Measurements from ENCODE around the gene RPS27A. TPM values are rescaled to one million over a fixed set of nuclear protein-coding genes. Genes with fewer than 3 reads are reported as not detected.

RPS27A gene
- total and polyA plus RNA-seq, 2 donors (not counting 3 experiments of a cell fraction or from before 2014, with no cell fraction given), result 926 to 1,136 TPM

DNA sequence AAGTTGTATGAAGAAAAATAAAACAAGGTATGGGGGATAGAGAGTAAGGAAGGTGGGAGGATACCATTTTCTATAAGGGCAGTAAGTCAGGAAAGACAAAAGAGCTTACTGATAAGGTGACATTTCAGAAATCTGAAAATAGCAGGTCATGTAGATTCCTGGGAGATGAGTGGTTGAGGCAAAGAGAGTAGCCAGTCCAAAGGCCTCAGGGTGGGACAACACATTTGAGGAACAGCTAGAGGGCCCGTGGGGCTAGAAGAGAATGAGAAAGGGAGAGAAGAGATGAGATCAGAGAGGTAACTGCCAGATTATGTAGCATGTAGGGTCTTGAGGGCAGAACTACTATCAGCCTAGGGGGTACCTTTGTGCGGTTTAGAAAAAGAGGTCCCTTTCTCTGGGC, 3.3 kb upstream of the RPS27A start:
- TF ChIP-seq GATA2 (IDR thresholded peaks at IDR 0.05; ENCODE audit: insufficient read depth, insufficient read length, low read depth, low read length), result no peak
- TF ChIP-seq, protein P1, sequence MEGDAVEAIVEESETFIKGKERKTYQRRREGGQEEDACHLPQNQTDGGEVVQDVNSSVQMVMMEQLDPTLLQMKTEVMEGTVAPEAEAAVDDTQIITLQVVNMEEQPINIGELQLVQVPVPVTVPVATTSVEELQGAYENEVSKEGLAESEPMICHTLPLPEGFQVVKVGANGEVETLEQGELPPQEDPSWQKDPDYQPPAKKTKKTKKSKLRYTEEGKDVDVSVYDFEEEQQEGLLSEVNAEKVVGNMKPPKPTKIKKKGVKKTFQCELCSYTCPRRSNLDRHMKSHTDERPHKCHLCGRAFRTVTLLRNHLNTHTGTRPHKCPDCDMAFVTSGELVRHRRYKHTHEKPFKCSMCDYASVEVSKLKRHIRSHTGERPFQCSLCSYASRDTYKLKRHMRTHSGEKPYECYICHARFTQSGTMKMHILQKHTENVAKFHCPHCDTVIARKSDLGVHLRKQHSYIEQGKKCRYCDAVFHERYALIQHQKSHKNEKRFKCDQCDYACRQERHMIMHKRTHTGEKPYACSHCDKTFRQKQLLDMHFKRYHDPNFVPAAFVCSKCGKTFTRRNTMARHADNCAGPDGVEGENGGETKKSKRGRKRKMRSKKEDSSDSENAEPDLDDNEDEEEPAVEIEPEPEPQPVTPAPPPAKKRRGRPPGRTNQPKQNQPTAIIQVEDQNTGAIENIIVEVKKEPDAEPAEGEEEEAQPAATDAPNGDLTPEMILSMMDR (IDR thresholded peaks at IDR 0.05; ENCODE audit: extremely low read depth in 1 of 2, insufficient read depth in 1 of 2, low read depth in 1 of 2, low read length in 2 of 2), result no peak
- H3K27ac ChIP-seq (ENCODE audit: insufficient read depth, low read depth, low read length), result no peak overlapping the region
- H3K9me3 ChIP-seq (replicated peaks; ENCODE audit: control insufficient read depth, insufficient read depth, low read length), result no peaks in the 10 kb centered on the region
- no peak overlapping the region for H2AFZ ChIP-seq (ENCODE audit: low read depth, low read length)
- peaks cover under 1 to 8% of the 10 kb centered on the region in 2 experiments for H3K36me3 ChIP-seq (ENCODE audit: control insufficient read depth in 2 of 2, extremely low read depth in 1 of 2, insufficient read depth in 2 of 2, low read length in 2 of 2)
- DNase-seq (ENCODE audit: low read depth, low spot score) (no peak), FAIRE-seq (no peak)
- H3K9me1 ChIP-seq (replicated peaks; ENCODE audit: control insufficient read depth, extremely low read depth, insufficient read depth, low read length), result no peaks in the 10 kb centered on the region
- no peak overlapping the region for H3K9ac ChIP-seq (replicated peaks; ENCODE audit: extremely low read depth, insufficient read depth, low read length)
- ChIA-PET CTCF (no interaction called here), POLR2A (no interaction called here)
- no TSS peak for BruUV-seq (replicated peaks)
- dilution Hi-C loops (cut with MboI; ENCODE audit: extremely low pct_ligation_motif_present, low sequenced_read_pairs), result no loop called here
- H3K4me3 ChIP-seq (replicated peaks in 1 of 3; ENCODE audit: insufficient read depth in 1 of 3, low read depth in 1 of 3, low read length in 3 of 3), result no peak overlapping the region
- H3K4me2 ChIP-seq (ENCODE audit: insufficient read depth, low read length), result no peak overlapping the region
- peaks cover 25% of the 10 kb centered on the region for H3K4me1 ChIP-seq (ENCODE audit: control insufficient read depth, extremely low read depth, insufficient read depth, low read length)
- H3K27me3 ChIP-seq (ENCODE audit: control insufficient read depth in 2 of 2, insufficient read depth in 2 of 2, low read length in 2 of 2), result no peaks in the 10 kb centered on the region
- H4K20me1 ChIP-seq (replicated peaks; ENCODE audit: control insufficient read depth, extremely low read depth, insufficient read depth, low read length), result no peaks in the 10 kb centered on the region
- intact Hi-C loops (cut with micrococcal nuclease), result no loop called here
- H3K79me2 ChIP-seq (ENCODE audit: control insufficient read depth, insufficient read depth, low read length), result peaks cover 32% of the 10 kb centered on the region

DNA sequence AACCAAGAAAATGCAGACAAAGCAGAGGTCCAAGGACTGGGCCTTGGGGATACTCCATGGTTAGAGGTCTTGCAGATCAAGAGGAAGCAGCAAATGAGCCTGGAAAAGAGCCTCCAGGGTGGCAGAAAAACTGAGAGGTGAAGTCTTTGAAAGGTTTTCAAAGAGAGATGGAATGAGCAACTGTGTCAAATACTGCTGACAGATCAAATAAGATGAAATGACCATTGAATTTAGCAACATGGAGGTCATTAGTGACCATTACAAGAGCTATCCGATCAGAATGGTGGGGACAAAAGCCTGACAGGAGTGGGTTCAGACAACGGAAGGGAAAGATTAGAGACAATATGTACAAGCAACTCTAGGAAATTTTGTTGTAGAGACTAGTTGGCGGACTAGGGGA, 1.9 kb upstream of the RPS27A start:
- Histone ChIP-seq H3K4me3 (replicated peaks in 1 of 3; ENCODE audit: insufficient read depth in 1 of 3, low read depth in 1 of 3, low read length in 3 of 3) (no peak overlapping the region), H3K27ac (ENCODE audit: insufficient read depth, low read depth, low read length) (no peak overlapping the region), H2AFZ (ENCODE audit: low read depth, low read length) (no peak overlapping the region), H3K9me1 (replicated peaks; ENCODE audit: control insufficient read depth, extremely low read depth, insufficient read depth, low read length) (no peaks in the 10 kb centered on the region), H3K27me3 (ENCODE audit: control insufficient read depth in 2 of 2, insufficient read depth in 2 of 2, low read length in 2 of 2) (no peaks in the 10 kb centered on the region), H3K36me3 (ENCODE audit: control insufficient read depth in 2 of 2, extremely low read depth in 1 of 2, insufficient read depth in 2 of 2, low read length in 2 of 2) (peaks cover 5 to 21% of the 10 kb centered on the region in 2 experiments), H4K20me1 (replicated peaks; ENCODE audit: control insufficient read depth, extremely low read depth, insufficient read depth, low read length) (no peaks in the 10 kb centered on the region), H3K4me1 (ENCODE audit: control insufficient read depth, extremely low read depth, insufficient read depth, low read length) (peaks cover 36% of the 10 kb centered on the region), H3K4me2 (ENCODE audit: insufficient read depth, low read length) (no peak overlapping the region), H3K9ac (replicated peaks; ENCODE audit: extremely low read depth, insufficient read depth, low read length) (no peak overlapping the region), H3K9me3 (replicated peaks; ENCODE audit: control insufficient read depth, insufficient read depth, low read length) (no peaks in the 10 kb centered on the region), H3K79me2 (ENCODE audit: control insufficient read depth, insufficient read depth, low read length) (peaks cover 41% of the 10 kb centered on the region)
- FAIRE-seq (no peak), DNase-seq (ENCODE audit: low read depth, low spot score) (no peak)
- intact Hi-C loops (cut with micrococcal nuclease) (loop anchor here (5.0 to 10.0 kb wide), 3 partner anchors 37 to 284 kb away; partner anchors contain the start of genes CFAP36 and MTIF2), dilution Hi-C loops (cut with MboI; ENCODE audit: extremely low pct_ligation_motif_present, low sequenced_read_pairs) (no loop called here)
- no peak for TF ChIP-seq POLR2A (IDR thresholded peaks at IDR 0.05; ENCODE audit: low read depth, low read length)
- ChIA-PET CTCF (no interaction called here), POLR2A (no interaction called here)
- no TSS peak for BruUV-seq (replicated peaks)

Measured in endothelial cell of umbilical vein (primary cell).